NCI-H1694 treated with DMSO at 0.1 percent for 48 hours (cell line): ENCODE measurements around the gene PCDHA1.

Source experiments
- DNase-seq: peaks from one replicate; lab custom pipeline; 2025; lab: John Stamatoyannopoulos, UW

Gene PCDHA1

GRCh38 chr5:140923601-140924000, 137.7 kb downstream of the PCDHA1 start:
- DNase-seq: no peak

DNA sequence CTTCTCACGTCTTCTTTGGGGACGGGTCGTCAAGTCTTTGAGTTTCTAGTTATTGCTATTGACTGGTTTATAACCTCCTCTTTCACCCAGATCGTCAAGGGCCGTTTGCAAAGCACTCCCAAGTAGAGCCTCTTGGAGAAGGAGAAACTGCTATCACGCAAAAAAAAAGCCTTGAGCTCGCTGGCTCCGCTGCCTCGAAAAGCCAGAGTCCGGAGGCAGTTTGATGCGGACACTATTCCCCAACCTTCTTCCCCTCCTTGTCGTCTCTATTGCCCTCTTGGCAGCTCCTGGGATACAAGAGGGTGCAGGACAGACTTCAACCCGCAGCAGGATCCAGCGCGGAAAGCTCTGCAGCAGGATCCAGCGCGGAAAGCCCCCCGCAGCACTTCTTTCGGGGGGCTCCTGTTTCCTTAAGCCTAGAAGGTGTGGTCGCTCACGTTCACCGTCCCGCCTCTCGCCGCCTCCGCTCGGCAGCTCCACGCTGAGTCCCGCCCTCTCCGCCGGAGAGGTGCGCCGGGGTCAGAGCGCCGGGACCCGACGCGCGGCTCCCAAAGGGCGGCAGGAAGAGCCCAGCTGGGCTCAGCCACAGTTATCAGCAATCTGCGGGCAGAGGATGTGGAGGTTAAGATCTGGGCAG, 140.0 kb downstream of the PCDHA1 start, which contains the start of gene PCDHAC1:
Gene PCDHAC1 (plus strand): TSS at position 494 of the 637 bp plus-strand sequence. CDS start 594 bp downstream, outside the sequence.
- no peak for DNase-seq

GRCh38 chr5:140926443-140927227, 140.7 kb downstream of the PCDHA1 start:
- DNase-seq: peak; percentile 75

DNA sequence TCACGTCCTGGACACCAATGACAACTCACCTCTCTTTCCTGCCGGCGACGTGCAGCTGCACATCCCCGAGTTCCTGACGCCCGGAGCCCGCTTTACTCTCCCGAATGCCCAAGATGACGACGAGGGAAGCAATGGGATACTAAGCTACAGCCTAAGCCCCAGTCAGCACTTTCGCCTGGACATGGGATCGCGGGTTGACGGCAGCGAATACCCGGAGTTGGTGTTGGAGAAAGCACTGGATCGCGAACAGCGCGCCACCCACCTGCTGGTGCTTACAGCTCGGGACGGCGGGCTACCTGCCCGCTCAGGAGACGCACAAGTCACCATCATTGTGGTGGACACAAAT, 141.3 kb downstream of the PCDHA1 start:
- DNase-seq: no peak

GRCh38 chr5:140934964-140935606, 149.1 kb downstream of the PCDHA1 start:
- DNase-seq: no peak

GRCh38 chr5:140946578-140946977, 160.6 kb downstream of the PCDHA1 start:
- DNase-seq: no peak

GRCh38 chr5:140951636-140952035, 165.7 kb downstream of the PCDHA1 start:
- no peak for DNase-seq

GRCh38 chr5:140953234-140953633, 167.3 kb downstream of the PCDHA1 start:
- DNase-seq: no peak

- no peak for DNase-seq
These were observed 176.2 kb downstream of the PCDHA1 start for GRCh38 chr5:140962190-140962589.

GRCh38 chr5:140964356-140964755, 178.4 kb downstream of the PCDHA1 start:
- DNase-seq: no peak

- DNase-seq: no peak
These were observed 180.0 kb downstream of the PCDHA1 start for GRCh38 chr5:140965905-140966292.

GRCh38 chr5:140966293-140967225, 180.6 kb downstream of the PCDHA1 start, which contains the start of gene PCDHAC2:
TSS of gene PCDHAC2 (plus strand) at chr5:140966476. CDS start at chr5:140966767, 291 bp downstream.
- peak; percentile 12 for DNase-seq

- DNase-seq: no peak
These were observed 181.4 kb downstream of the PCDHA1 start for GRCh38 chr5:140967226-140967893.

- no peak for DNase-seq
These were observed 183.9 kb downstream of the PCDHA1 start for GRCh38 chr5:140969880-140970279.

GRCh38 chr5:140973550-140973949, 187.6 kb downstream of the PCDHA1 start:
- DNase-seq: no peak

DNA sequence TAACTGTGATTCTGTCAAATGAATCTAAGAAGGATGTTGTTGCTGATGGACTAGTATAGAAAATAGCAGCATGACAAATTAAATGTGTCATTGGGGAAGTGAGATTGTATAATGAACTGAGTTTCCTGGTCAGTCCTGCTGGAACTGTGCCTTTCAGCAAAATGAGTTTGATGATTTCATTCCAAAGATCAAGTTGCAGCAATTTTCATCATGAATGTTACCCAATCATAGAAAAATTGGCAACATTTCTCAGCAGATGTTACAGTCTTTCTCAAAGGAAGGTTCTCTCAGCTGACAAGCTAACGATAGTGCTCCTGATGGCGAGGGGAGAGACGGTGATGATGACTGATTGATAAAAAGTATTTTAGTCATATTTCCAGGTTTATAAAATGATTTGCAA, 191.1 kb downstream of the PCDHA1 start:
- no peak for DNase-seq

DNA sequence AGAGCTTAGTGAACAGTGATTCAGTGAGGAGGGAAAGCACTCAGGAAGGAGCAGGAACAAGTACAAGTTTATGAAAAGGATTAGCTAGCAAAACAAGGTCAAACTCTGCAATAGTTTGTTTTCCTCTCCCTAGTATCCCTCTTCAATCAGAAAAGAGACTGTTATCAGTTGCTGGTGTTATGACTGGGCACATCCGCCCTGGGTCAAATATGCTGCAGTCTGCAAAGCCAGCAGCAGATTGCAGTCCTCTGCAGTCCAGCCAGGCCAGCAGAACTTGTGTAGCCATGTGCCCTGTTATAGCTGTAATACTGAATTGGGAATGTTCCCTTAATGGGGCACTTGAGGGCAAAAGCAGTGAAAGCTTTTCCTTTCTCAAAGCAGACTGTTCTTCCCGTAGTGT, 192.3 kb downstream of the PCDHA1 start:
- no peak for DNase-seq

DNA sequence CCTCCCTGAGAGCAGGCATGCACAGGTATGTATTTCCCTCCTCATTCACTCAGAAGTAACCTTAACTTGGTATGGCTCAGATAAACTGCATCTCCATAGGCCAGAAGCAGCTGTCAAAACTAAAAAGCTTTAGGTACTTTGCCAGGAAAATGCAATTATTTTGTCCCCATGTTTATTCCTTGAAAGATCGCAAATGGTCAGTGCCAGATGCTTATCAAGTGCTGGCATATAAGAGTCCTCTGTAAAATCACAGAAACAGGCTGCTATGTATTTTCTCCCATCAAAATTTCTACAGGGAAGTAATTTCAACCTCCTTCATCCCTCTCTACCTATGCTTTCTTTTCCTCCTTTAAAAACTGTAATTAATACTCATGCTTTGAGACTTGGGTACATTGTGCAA, 193.0 kb downstream of the PCDHA1 start:
- DNase-seq: no peak

GRCh38 chr5:140982083-140982716, 196.3 kb downstream of the PCDHA1 start:
- no peak for DNase-seq

- no peak for DNase-seq
These were observed 200.2 kb downstream of the PCDHA1 start for GRCh38 chr5:140986117-140986521.

- DNase-seq: no peak
These were observed 202.2 kb downstream of the PCDHA1 start for GRCh38 chr5:140988100-140988499.
